Chondrocyte (in vitro differentiated cells): ENCODE measurements around the gene TAS2R3. TPM values are rescaled to one million over a fixed set of nuclear protein-coding genes. Genes with fewer than 3 reads are reported as not detected.
"Not testable (repeated sequence)": the region's sequence is repeated elsewhere in the genome, so short reads cannot be mapped to it uniquely, and the experiment has no call there.

Experiments
- DNase-seq: peaks from one replicate; pipeline ENCODE4 v3.0.0; 2021; ENCODE audit warnings: mixed read lengths, low spot score
- H3K27ac Mint-ChIP-seq: one replicate; pipeline ENCODE4 v1.8.0; 2021; ENCODE audit warnings: mild to moderate bottlenecking, moderate library complexity, mixed read lengths; ENCODE audit not compliant: unreplicated experiment
- H3K27me3 Mint-ChIP-seq: 2 replicates; pipeline ENCODE4 v1.8.0; 2021; ENCODE audit warnings: low read depth, mixed read lengths
- H3K36me3 Mint-ChIP-seq: 2 replicates; pipeline ENCODE4 v1.8.0; 2021; ENCODE audit warnings: low read depth, mixed read lengths
- H3K4me1 Mint-ChIP-seq: 2 replicates; pipeline ENCODE4 v1.8.0; 2021; ENCODE audit warnings: low read depth, mild to moderate bottlenecking, mixed read lengths
- H3K4me3 Mint-ChIP-seq: one replicate; pipeline ENCODE4 v1.8.0; 2021; ENCODE audit warnings: mild to moderate bottlenecking, moderate library complexity, mixed read lengths; ENCODE audit not compliant: unreplicated experiment
- H3K9me3 Mint-ChIP-seq: 2 replicates; pipeline ENCODE4 v1.8.0; 2021; ENCODE audit warnings: low read depth, mixed read lengths
- CTCF ChIP-seq: fragments of 200-600 bp; sonication (generic); IDR thresholded peaks from 2 replicates; pipeline ENCODE4 v1.5.0; 2021; ENCODE audit warnings: antibody characterized with exemption, mild to moderate bottlenecking, moderate library complexity
- total RNA-seq: library from RNA; stranded (reverse); gene quantifications from 3 replicates; pipeline ENCODE4 v1.2.1, GENCODE V29; 2021

TAS2R3 gene
- total RNA-seq, 1 donor from 2014 or later, result 0.52 TPM

- Mint-ChIP-seq H3K9me3 (no peaks in the 10 kb centered on the region), H3K27me3 (no peaks in the 10 kb centered on the region), H3K4me1 (peaks cover 30% of the 10 kb centered on the region), H3K4me3 (peak overlapping the region; percentile 94), H3K36me3 (peaks cover 18% of the 10 kb centered on the region), H3K27ac (peak overlapping the region; percentile 98)
- peak; percentile 3 for TF ChIP-seq CTCF
- no peak for DNase-seq
These were observed 25.3 kb upstream of the TAS2R3 start for GRCh38 chr7:141738592-141739013.

- H3K4me3 Mint-ChIP-seq, result peak overlapping the region; percentile 94
- peaks cover 30% of the 10 kb centered on the region for H3K4me1 Mint-ChIP-seq
- peaks cover 25% of the 10 kb centered on the region for H3K36me3 Mint-ChIP-seq
- no peaks in the 10 kb centered on the region for H3K9me3 Mint-ChIP-seq
- DNase-seq, result no peak
- TF ChIP-seq CTCF, result no peak
- peak overlapping the region; percentile 73 for H3K27ac Mint-ChIP-seq
- no peaks in the 10 kb centered on the region for H3K27me3 Mint-ChIP-seq
These were observed 24.6 kb upstream of the TAS2R3 start for GRCh38 chr7:141739250-141739649.

DNA sequence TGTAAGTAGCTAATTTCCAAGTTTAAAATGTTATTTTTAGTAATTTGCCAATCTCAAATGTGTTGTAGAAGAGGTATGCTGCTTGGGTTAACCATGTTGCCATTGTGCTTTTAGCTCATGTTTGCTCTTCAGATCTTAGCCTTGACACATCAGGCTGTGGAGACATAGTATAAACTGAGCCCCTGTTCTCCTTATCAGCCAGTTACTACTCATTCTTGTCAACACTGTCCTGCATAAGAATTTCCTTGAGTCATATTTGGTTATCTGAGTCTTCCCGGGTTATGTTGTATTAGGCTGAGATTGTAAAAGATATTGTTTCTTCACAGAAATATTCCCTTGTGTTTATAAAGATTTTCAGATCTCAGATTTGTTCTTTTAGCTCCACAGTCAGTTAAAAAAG is 21.7 kb upstream of the TAS2R3 start:
- H3K27ac Mint-ChIP-seq, result no peak overlapping the region
- TF ChIP-seq CTCF, result no peak
- H3K36me3 Mint-ChIP-seq, result peaks cover 31% of the 10 kb centered on the region
- H3K4me1 Mint-ChIP-seq, result peaks cover 28% of the 10 kb centered on the region
- H3K27me3 Mint-ChIP-seq, result no peaks in the 10 kb centered on the region
- no peaks in the 10 kb centered on the region for H3K9me3 Mint-ChIP-seq
- no peak for DNase-seq
- no peak overlapping the region for H3K4me3 Mint-ChIP-seq

- no peak for TF ChIP-seq CTCF
- Mint-ChIP-seq H3K27ac (no peak overlapping the region), H3K27me3 (no peaks in the 10 kb centered on the region), H3K9me3 (no peaks in the 10 kb centered on the region), H3K4me3 (no peak overlapping the region), H3K36me3 (peaks cover 36% of the 10 kb centered on the region), H3K4me1 (peaks cover 14% of the 10 kb centered on the region)
- DNase-seq, result no peak
These were observed 19.8 kb upstream of the TAS2R3 start for GRCh38 chr7:141744131-141744530.

DNA sequence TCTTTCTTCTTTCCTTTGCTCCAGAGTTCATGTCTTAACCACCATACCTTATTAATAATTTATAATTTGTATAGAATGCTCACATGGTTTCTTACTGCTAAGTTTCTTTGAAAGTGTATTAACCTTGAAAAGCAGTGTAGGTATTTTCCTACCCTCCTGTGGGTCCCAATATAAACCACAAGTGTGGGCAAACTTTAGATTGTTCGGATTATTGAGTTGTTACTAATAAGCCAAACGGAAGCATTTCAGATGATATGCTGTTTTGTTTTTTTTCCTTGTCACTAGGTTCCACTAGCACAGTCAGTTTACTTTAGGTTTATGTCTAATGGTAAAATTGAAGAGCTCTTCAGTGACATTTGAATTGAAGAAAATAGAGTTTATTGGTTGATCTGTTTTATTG is 15.5 kb upstream of the TAS2R3 start:
- no peaks in the 10 kb centered on the region for H3K27me3 Mint-ChIP-seq
- peaks cover 56% of the 10 kb centered on the region for H3K36me3 Mint-ChIP-seq
- no peak for DNase-seq
- no peak overlapping the region for H3K27ac Mint-ChIP-seq
- H3K4me1 Mint-ChIP-seq, result no peaks in the 10 kb centered on the region
- H3K9me3 Mint-ChIP-seq, result peaks cover 23% of the 10 kb centered on the region
- no peak for TF ChIP-seq CTCF
- no peak overlapping the region for H3K4me3 Mint-ChIP-seq

DNA sequence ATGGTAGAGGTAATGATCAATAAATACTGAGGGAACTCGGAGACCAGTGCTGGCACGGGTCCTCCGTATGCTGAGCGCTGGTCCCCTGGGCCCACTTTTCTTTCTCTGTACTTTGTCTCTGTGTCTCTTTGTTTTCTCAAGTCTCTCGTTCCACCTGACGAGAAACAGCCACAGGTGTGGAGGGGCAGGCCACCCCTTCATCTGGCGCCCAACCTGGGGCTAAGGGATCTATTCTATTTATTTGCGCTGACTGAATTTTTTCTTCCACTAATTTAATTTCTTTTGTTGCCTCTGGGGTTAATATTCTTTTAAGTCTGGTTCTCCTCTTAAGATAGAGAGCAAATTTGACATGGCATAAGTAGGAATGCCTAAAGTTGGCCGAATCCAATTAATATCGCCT is 12.0 kb upstream of the TAS2R3 start:
- not testable (repeated sequence) for DNase-seq, H3K4me3 Mint-ChIP-seq, H3K27me3 Mint-ChIP-seq, H3K4me1 Mint-ChIP-seq, H3K27ac Mint-ChIP-seq
- Mint-ChIP-seq H3K36me3 (peaks cover 53% of the 10 kb centered on the region), H3K9me3 (peaks cover 23% of the 10 kb centered on the region)
